Endothelial cell (in vitro differentiated cells): ENCODE results near the gene KIAA1217. TPM values are rescaled to one million over a fixed set of nuclear protein-coding genes. Genes with fewer than 3 reads are reported as not detected.

ENCODE experiments used
- DNase-seq: peaks from one replicate; pipeline ENCODE4 v3.0.0; 2021; ENCODE audit warnings: low spot score
- H3K27ac Mint-ChIP-seq: one replicate; pipeline ENCODE4 v1.8.0; 2021; ENCODE audit warnings: mixed read lengths, inconsistent platforms; ENCODE audit not compliant: unreplicated experiment
- H3K27me3 Mint-ChIP-seq: one replicate; pipeline ENCODE4 v1.8.0; 2021; ENCODE audit warnings: mild to moderate bottlenecking, moderate library complexity, mixed read lengths, inconsistent platforms; ENCODE audit not compliant: unreplicated experiment
- H3K36me3 Mint-ChIP-seq: one replicate; pipeline ENCODE4 v1.8.0; 2021; ENCODE audit warnings: mild to moderate bottlenecking, low read depth, mixed read lengths, inconsistent platforms; ENCODE audit not compliant: unreplicated experiment
- H3K4me1 Mint-ChIP-seq: one replicate; pipeline ENCODE4 v1.8.0; 2021; ENCODE audit warnings: mild to moderate bottlenecking, mixed read lengths, inconsistent platforms; ENCODE audit not compliant: unreplicated experiment
- H3K4me3 Mint-ChIP-seq: one replicate; pipeline ENCODE4 v1.8.0; 2021; ENCODE audit warnings: mild to moderate bottlenecking, mixed read lengths, inconsistent platforms; ENCODE audit not compliant: unreplicated experiment
- H3K9me3 Mint-ChIP-seq: one replicate; pipeline ENCODE4 v1.8.0; 2021; ENCODE audit warnings: mixed read lengths, inconsistent platforms; ENCODE audit not compliant: unreplicated experiment
- CTCF ChIP-seq: fragments of 200-600 bp; sonication (generic); IDR thresholded peaks from one replicate; pipeline ENCODE4 v1.5.0; 2021; ENCODE audit warnings: antibody characterized with exemption; ENCODE audit not compliant: unreplicated experiment
- total RNA-seq: library from RNA; stranded (reverse); fragmentation: NEBNext Ultra II Directional; extraction: Animal tissue kit (Norgen Biotek cat#: 25700); gene quantifications from one replicate; pipeline ENCODE4 v1.2.1, GENCODE V29; 2021; ENCODE audit not compliant: unreplicated experiment

Gene KIAA1217
- total RNA-seq, 1 donor from 2014 or later: 70.8 TPM

- no peak for TF ChIP-seq CTCF
- Mint-ChIP-seq H3K4me3 (no peak overlapping the region), H3K9me3 (peaks cover 3% of the 10 kb centered on the region), H3K27ac (no peak overlapping the region), H3K27me3 (peaks cover 6% of the 10 kb centered on the region), H3K4me1 (peaks cover under 1% of the 10 kb centered on the region), H3K36me3 (peaks cover 4% of the 10 kb centered on the region)
- DNase-seq: no peak
Observed at GRCh38 chr10:24574161-24574560, 365.2 kb downstream of the KIAA1217 start.

DNA sequence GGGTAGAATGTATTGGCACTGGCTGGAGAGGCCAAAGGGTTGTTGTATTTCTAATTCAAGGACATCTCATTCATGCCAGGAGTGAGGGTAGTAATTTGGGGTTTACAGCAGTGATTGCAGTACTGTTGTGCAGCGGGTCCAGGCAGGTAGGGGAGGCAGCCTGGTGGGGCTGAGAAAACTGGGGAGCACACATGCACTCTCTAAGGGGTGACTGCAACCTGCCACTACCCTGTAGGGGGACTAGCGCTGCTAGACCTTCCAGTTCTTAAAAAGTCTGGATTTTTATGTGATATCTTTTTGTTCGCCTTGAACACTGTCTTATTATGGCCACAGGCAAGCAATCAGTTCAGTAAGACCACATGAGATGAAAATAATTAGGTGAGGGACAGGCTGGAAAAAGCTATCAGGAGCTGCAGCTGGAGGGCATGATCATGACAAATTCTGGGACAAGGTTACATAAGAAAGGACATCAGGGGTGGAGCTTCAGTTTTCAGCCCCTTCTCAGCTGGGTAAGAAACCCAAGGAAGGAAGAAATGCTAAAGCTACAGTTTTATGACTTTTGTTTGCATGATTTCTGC is 365.7 kb downstream of the KIAA1217 start:
- DNase-seq: no peak
- H3K4me3 Mint-ChIP-seq: no peak overlapping the region
- peaks cover 4% of the 10 kb centered on the region for H3K36me3 Mint-ChIP-seq
- peaks cover 2% of the 10 kb centered on the region for H3K4me1 Mint-ChIP-seq
- H3K27ac Mint-ChIP-seq: no peak overlapping the region
- peaks cover 3% of the 10 kb centered on the region for H3K9me3 Mint-ChIP-seq
- H3K27me3 Mint-ChIP-seq: peaks cover 6% of the 10 kb centered on the region
- no peak for TF ChIP-seq CTCF

- peaks cover 6% of the 10 kb centered on the region for H3K27me3 Mint-ChIP-seq
- H3K4me3 Mint-ChIP-seq: no peak overlapping the region
- peaks cover 4% of the 10 kb centered on the region for H3K36me3 Mint-ChIP-seq
- no peak overlapping the region for H3K27ac Mint-ChIP-seq
- peaks cover 10% of the 10 kb centered on the region for H3K4me1 Mint-ChIP-seq
- DNase-seq: no peak
- no peak for TF ChIP-seq CTCF
- H3K9me3 Mint-ChIP-seq: peaks cover 3% of the 10 kb centered on the region
Observed at GRCh38 chr10:24575481-24576002, 366.6 kb downstream of the KIAA1217 start.

DNA sequence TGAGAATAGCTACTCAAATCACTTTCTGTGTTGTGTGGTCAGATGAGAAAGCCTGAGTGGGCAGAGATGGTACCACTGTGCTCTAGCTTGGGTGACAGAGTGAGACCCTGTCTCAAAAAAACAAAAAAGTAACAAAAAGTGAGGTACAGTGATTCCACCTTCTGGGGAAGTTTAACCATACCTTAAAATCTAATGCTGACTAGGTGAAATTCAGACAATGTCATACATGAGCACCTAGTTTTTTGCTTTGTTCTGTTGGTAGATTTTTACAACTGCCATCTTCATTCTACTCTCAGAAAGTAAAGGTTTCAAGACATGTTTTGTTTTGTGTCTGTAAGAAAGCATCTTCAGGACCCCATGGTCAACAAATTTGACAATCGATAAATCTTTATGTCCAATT is 370.5 kb downstream of the KIAA1217 start:
- no peak overlapping the region for H3K4me3 Mint-ChIP-seq
- no peak overlapping the region for H3K27ac Mint-ChIP-seq
- no peaks in the 10 kb centered on the region for H3K9me3 Mint-ChIP-seq
- peaks cover 10% of the 10 kb centered on the region for H3K4me1 Mint-ChIP-seq
- H3K27me3 Mint-ChIP-seq: peaks cover 2% of the 10 kb centered on the region
- DNase-seq: no peak
- peaks cover 3% of the 10 kb centered on the region for H3K36me3 Mint-ChIP-seq
- no peak for TF ChIP-seq CTCF

- peak; percentile 14 for DNase-seq
- Mint-ChIP-seq H3K9me3 (no peaks in the 10 kb centered on the region), H3K4me1 (peaks cover 10% of the 10 kb centered on the region), H3K27me3 (peaks cover 3% of the 10 kb centered on the region), H3K36me3 (peaks cover 7% of the 10 kb centered on the region), H3K27ac (no peak overlapping the region), H3K4me3 (no peak overlapping the region)
- no peak for TF ChIP-seq CTCF
Observed at GRCh38 chr10:24579906-24580305, 371.0 kb downstream of the KIAA1217 start.
